ENCODE data around the gene SCFD1. TPM values are rescaled to one million over a fixed set of nuclear protein-coding genes. Genes with fewer than 3 reads are reported as not detected.
"Not testable (repeated sequence)": the region's sequence is repeated elsewhere in the genome, so short reads cannot be mapped to it uniquely, and the experiment has no call there.

SCFD1 gene
- total RNA-seq, 3 donors from 2014 or later (not counting 1 experiment from before 2014, with no cell fraction given), result 97.0 to 106 (median 105) TPM

GRCh38 chr14:30681752-30682355 lies 59.7 kb downstream of the SCFD1 start:
- H3K36me3 Mint-ChIP-seq, result no peaks in the 10 kb centered on the region

DNA sequence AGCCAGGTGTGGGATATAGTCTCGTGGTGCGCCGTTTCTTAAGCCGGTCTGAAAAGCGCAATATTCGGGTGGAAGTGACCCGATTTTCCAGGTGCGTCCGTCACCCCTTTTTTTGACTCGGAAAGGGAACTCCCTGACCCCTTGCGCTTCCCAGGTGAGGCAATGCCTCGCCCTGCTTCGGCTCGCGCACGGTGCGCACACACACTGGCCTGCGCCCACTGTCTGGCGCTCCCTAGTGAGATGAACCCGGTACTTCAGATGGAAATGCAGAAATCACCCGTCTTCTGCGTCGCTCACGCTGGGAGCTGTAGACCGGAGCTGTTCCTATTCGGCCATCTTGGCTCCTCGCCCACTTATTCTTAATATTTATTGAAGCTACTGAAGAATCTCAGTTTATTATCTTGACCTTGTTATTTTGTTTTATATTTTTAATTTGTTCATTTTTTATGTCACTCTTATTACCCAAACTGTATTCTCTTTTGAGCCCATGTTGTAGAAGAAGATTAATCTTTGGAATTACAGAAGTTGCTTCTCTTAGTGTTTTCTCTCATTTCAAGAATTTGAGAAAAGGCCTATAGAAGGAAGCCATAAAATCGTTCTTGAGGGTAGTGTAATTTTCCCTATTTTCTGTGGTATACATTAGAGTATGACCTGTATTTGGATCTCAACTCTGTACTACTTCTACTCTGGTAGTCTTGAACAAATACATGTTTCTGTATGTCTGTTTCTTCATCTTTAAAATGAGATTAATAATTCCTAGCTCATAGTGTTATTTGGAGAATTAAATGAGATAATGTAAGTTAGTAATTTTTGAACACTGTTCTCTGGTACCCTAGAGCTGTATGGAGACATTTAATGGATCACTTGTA lies 68.6 kb downstream of the SCFD1 start:
- H3K4me3 Mint-ChIP-seq, result peak overlapping the region; percentile 87
- ATAC-seq, result peak in 1 of 3 donors; percentile 30
- H3K4me1 ChIP-seq (ENCODE audit: control insufficient read depth, insufficient read depth, low read length); H3K9me3 Mint-ChIP-seq; H3K27me3 Mint-ChIP-seq (ENCODE audit: low read depth in 2 of 2); H3K9me3 ChIP-seq (ENCODE audit: control insufficient read depth, insufficient read depth, low read length); intact Hi-C loops (cut with micrococcal nuclease); H3K4me1 Mint-ChIP-seq; H3K27me3 ChIP-seq (ENCODE audit: control insufficient read depth, insufficient read depth, low read length); H3K36me3 Mint-ChIP-seq: not testable (repeated sequence)
- peak overlapping the region in 1 of 2 donors; percentile 97 for H3K27ac Mint-ChIP-seq
- peaks cover 12% of the 10 kb centered on the region for H3K36me3 ChIP-seq (ENCODE audit: control insufficient read depth, insufficient read depth, low read length)
- 67% methylated on average over 10 of the region's 28 CpGs for WGBS (ENCODE audit: insufficient coverage)
- peak overlapping the region; percentile 54 for H3K27ac ChIP-seq (ENCODE audit: low read length)
- peak overlapping the region; percentile 16 for H3K4me3 ChIP-seq (ENCODE audit: low read length)
- peak in 1 of 2 donors; percentile 51 for DNase-seq

More at GRCh38 chr14:30681752-30682355, 59.7 kb downstream of the SCFD1 start:
- ATAC-seq, result no peak
- H3K4me3 ChIP-seq (ENCODE audit: low read length), result no peak overlapping the region
- H3K4me1 ChIP-seq (ENCODE audit: control insufficient read depth, insufficient read depth, low read length), result no peaks in the 10 kb centered on the region
- Mint-ChIP-seq H3K27ac (no peak overlapping the region), H3K4me3 (no peak overlapping the region), H3K27me3 (ENCODE audit: low read depth in 2 of 2) (no peaks in the 10 kb centered on the region), H3K4me1 (peaks cover 0 to 8% of the 10 kb centered on the region in 2 donors), H3K9me3 (no peaks in the 10 kb centered on the region)
- no peak overlapping the region for H3K27ac ChIP-seq (ENCODE audit: low read length)
- no CpG with 5 or more reads among the region's 2 CpGs for WGBS (ENCODE audit: insufficient coverage)
- intact Hi-C loops (cut with micrococcal nuclease), result no loop called here
- H3K9me3 ChIP-seq (ENCODE audit: control insufficient read depth, insufficient read depth, low read length), result no peaks in the 10 kb centered on the region
- TF ChIP-seq, protein P1, sequence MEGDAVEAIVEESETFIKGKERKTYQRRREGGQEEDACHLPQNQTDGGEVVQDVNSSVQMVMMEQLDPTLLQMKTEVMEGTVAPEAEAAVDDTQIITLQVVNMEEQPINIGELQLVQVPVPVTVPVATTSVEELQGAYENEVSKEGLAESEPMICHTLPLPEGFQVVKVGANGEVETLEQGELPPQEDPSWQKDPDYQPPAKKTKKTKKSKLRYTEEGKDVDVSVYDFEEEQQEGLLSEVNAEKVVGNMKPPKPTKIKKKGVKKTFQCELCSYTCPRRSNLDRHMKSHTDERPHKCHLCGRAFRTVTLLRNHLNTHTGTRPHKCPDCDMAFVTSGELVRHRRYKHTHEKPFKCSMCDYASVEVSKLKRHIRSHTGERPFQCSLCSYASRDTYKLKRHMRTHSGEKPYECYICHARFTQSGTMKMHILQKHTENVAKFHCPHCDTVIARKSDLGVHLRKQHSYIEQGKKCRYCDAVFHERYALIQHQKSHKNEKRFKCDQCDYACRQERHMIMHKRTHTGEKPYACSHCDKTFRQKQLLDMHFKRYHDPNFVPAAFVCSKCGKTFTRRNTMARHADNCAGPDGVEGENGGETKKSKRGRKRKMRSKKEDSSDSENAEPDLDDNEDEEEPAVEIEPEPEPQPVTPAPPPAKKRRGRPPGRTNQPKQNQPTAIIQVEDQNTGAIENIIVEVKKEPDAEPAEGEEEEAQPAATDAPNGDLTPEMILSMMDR (IDR thresholded peaks at IDR 0.05), result peak; percentile 12
- peak in 1 of 2 donors; percentile 6 for DNase-seq
- peaks cover 24% of the 10 kb centered on the region for H3K36me3 ChIP-seq (ENCODE audit: control insufficient read depth, insufficient read depth, low read length)
- no peaks in the 10 kb centered on the region for H3K27me3 ChIP-seq (ENCODE audit: control insufficient read depth, insufficient read depth, low read length)

DNA sequence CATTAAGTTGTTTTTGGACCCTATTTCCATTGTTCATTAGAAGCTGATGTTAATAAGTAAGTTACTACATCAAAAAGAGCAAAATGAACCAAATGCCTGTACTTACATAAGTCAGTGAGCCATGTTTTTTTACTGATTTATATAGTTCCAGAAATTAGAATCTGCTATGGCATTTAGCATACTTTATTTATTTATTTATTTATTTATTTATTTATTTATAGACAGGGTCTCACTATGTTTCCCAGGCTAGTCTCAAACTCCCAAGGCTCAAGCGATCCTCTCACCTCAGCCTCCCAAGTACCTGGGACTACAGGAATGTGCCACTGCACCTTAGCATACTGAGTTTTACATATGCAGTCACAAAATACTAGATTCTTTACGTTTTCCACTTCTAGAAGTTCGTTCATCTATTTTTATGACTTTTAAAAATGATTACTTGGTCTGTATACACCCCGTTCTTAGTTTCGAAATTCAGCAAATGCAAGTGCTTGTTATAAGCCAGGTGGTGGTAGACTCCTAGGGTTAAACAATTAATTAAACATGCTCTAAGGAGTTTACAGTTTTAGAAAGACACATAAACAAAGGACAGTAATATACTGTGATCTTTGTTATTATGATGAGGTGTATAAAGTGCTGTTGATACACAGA lies 69.8 kb downstream of the SCFD1 start:
- peak overlapping the region; percentile 37 for H3K4me3 Mint-ChIP-seq
- intact Hi-C loops (cut with micrococcal nuclease), result no loop called here
- DNase-seq (no peak), ATAC-seq (no peak)
- H3K9me3 Mint-ChIP-seq, result no peaks in the 10 kb centered on the region
- Histone ChIP-seq H3K36me3 (ENCODE audit: control insufficient read depth, insufficient read depth, low read length) (peaks cover 12% of the 10 kb centered on the region), H3K27ac (ENCODE audit: low read length) (no peak overlapping the region), H3K9me3 (ENCODE audit: control insufficient read depth, insufficient read depth, low read length) (no peaks in the 10 kb centered on the region), H3K27me3 (ENCODE audit: control insufficient read depth, insufficient read depth, low read length) (no peaks in the 10 kb centered on the region), H3K4me3 (ENCODE audit: low read length) (no peak overlapping the region), H3K4me1 (ENCODE audit: control insufficient read depth, insufficient read depth, low read length) (no peaks in the 10 kb centered on the region)
- peak overlapping the region in 1 of 2 donors; percentile 97 for H3K27ac Mint-ChIP-seq
- WGBS (ENCODE audit: insufficient coverage), result 100% methylated on average over 4 of the region's 5 CpGs
- TF ChIP-seq, protein P1 (IDR thresholded peaks at IDR 0.05), result no peak
- no peaks in the 10 kb centered on the region for H3K27me3 Mint-ChIP-seq (ENCODE audit: low read depth in 2 of 2)
- no peaks in the 10 kb centered on the region for H3K36me3 Mint-ChIP-seq
- H3K4me1 Mint-ChIP-seq, result peaks cover 9% of the 10 kb centered on the region in 2 donors

DNA sequence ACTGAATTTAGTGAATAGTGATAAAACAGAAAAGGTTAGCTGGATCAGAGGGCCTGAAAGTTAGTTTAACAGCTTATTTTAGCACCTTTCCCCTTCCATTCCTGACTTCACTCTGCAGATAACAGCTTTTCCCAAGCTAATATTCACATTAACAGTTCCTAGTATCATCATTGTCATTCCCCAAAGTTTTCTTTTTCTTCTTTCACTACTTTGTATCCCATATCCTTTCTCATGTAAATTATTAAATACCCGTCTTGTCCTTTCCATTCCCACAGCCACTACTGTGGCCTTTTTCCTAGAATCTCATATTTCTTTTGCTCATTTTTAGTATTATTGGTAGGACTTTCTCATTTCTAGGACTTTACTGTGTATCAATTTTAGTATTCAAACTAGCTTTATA lies 70.5 kb downstream of the SCFD1 start:
- Histone ChIP-seq H3K4me3 (ENCODE audit: low read length) (no peak overlapping the region), H3K9me3 (ENCODE audit: control insufficient read depth, insufficient read depth, low read length) (no peaks in the 10 kb centered on the region), H3K27me3 (ENCODE audit: control insufficient read depth, insufficient read depth, low read length) (no peaks in the 10 kb centered on the region), H3K4me1 (ENCODE audit: control insufficient read depth, insufficient read depth, low read length) (no peaks in the 10 kb centered on the region), H3K27ac (ENCODE audit: low read length) (no peak overlapping the region), H3K36me3 (ENCODE audit: control insufficient read depth, insufficient read depth, low read length) (peaks cover 19% of the 10 kb centered on the region)
- intact Hi-C loops (cut with micrococcal nuclease), result no loop called here
- Mint-ChIP-seq H3K9me3 (no peaks in the 10 kb centered on the region), H3K36me3 (peaks cover 1% of the 10 kb centered on the region), H3K27me3 (ENCODE audit: low read depth in 2 of 2) (no peaks in the 10 kb centered on the region), H3K27ac (peak overlapping the region in 1 of 2 donors; percentile 97), H3K4me1 (peaks cover 9% of the 10 kb centered on the region in 2 donors), H3K4me3 (peak overlapping the region; percentile 2)
- ATAC-seq (no peak), DNase-seq (no peak)
- no CpG with 5 or more reads among the region's 1 CpG for WGBS (ENCODE audit: insufficient coverage)
- TF ChIP-seq, protein P1 (IDR thresholded peaks at IDR 0.05), result no peak
